Measurements from ENCODE around the gene LGALSL. TPM values are rescaled to one million over a fixed set of nuclear protein-coding genes. Genes with fewer than 3 reads are reported as not detected.
A peak's percentile ranks its signal among the peaks of the same experiment; 100 is the strongest.

LGALSL gene
- total RNA-seq, 1 experiment from 2014 or later: 37.2 TPM

- CTCF ChIA-PET: interaction anchor here (0.7 to 1.7 kb wide), 3 partner anchors 140 to 995 kb away, joined by 3 to 18 read pairs (median 3); no protein-coding TSS in a partner anchor
Measured at GRCh38 chr2:64470071-64470470, 16.1 kb downstream of the LGALSL start.

GRCh38 chr2:64470766-64471295, 16.9 kb downstream of the LGALSL start:
- no peaks in the 10 kb centered on the region for H3K4me1 Mint-ChIP-seq (ENCODE audit: low read depth, unreplicated experiment)
- no peak overlapping the region for H3K4me3 ChIP-seq (ENCODE audit: low read depth, low read length)
- H3K4me1 ChIP-seq: no peaks in the 10 kb centered on the region
- peak; percentile 48 to 66 for DNase-seq
- no peaks in the 10 kb centered on the region for H3K27me3 Mint-ChIP-seq (ENCODE audit: insufficient read depth, unreplicated experiment)
- CTCF ChIA-PET: interaction anchor here (0.6 to 1.7 kb wide), 7 partner anchors 16 to 994 kb away, joined by 3 to 18 read pairs (median 3); no protein-coding TSS in a partner anchor
- no peaks in the 10 kb centered on the region for H3K27me3 ChIP-seq (replicated peaks; ENCODE audit: control insufficient read depth, insufficient read depth, low read length)
- no peaks in the 10 kb centered on the region for H3K9me3 Mint-ChIP-seq (ENCODE audit: unreplicated experiment)
- POLR2A ChIA-PET: interaction anchor here (0.6 to 1.2 kb wide), 2 partner anchors 18 to 174 kb away, joined by 3 read pairs; no protein-coding TSS in a partner anchor
- no TSS peak for BruUV-seq (replicated peaks)
- intact Hi-C loops (cut with micrococcal nuclease; ENCODE audit: unreplicated experiment): loop anchor here (1.0 kb wide), 1 partner anchor 140 kb away; no protein-coding TSS in a partner anchor
- no peaks in the 10 kb centered on the region for H3K36me3 Mint-ChIP-seq (ENCODE audit: insufficient read depth, unreplicated experiment)
- H3K27ac Mint-ChIP-seq (ENCODE audit: unreplicated experiment): no peak overlapping the region
- H3K9me3 ChIP-seq: no peaks in the 10 kb centered on the region
- TF ChIP-seq CTCF (IDR thresholded peaks at IDR 0.05; ENCODE audit: insufficient read depth in 1 of 2, low read depth in 1 of 2, low read length in 1 of 2, severe bottlenecking in 1 of 2, unreplicated experiment in 1 of 2): peak in 1 of 2 experiments; percentile 30
- H3K4me3 Mint-ChIP-seq (ENCODE audit: unreplicated experiment): no peak overlapping the region
- no peaks in the 10 kb centered on the region for H3K36me3 ChIP-seq (ENCODE audit: control insufficient read depth, insufficient read depth, low read length)

More at GRCh38 chr2:64470071-64470470, 16.1 kb downstream of the LGALSL start:
- Mint-ChIP-seq H3K27me3 (ENCODE audit: insufficient read depth, unreplicated experiment) (no peaks in the 10 kb centered on the region), H3K9me3 (ENCODE audit: unreplicated experiment) (no peaks in the 10 kb centered on the region), H3K27ac (ENCODE audit: unreplicated experiment) (no peak overlapping the region), H3K36me3 (ENCODE audit: insufficient read depth, unreplicated experiment) (no peaks in the 10 kb centered on the region), H3K4me1 (ENCODE audit: low read depth, unreplicated experiment) (no peaks in the 10 kb centered on the region), H3K4me3 (ENCODE audit: unreplicated experiment) (no peak overlapping the region)
- Histone ChIP-seq H3K27me3 (replicated peaks; ENCODE audit: control insufficient read depth, insufficient read depth, low read length) (no peaks in the 10 kb centered on the region), H3K36me3 (ENCODE audit: control insufficient read depth, insufficient read depth, low read length) (no peaks in the 10 kb centered on the region), H3K4me1 (no peaks in the 10 kb centered on the region), H3K4me3 (ENCODE audit: low read depth, low read length) (no peak overlapping the region), H3K9me3 (no peaks in the 10 kb centered on the region)
- no TSS peak for BruUV-seq (replicated peaks)
- no peak for TF ChIP-seq CTCF (IDR thresholded peaks at IDR 0.05; ENCODE audit: insufficient read depth in 1 of 2, low read depth in 1 of 2, low read length in 1 of 2, severe bottlenecking in 1 of 2, unreplicated experiment in 1 of 2)
- intact Hi-C loops (cut with micrococcal nuclease; ENCODE audit: unreplicated experiment): no loop called here
- POLR2A ChIA-PET: interaction anchor here (0.6 to 1.2 kb wide), 3 partner anchors 17 to 1032 kb away, joined by 3 read pairs; no protein-coding TSS in a partner anchor
- DNase-seq: no peak

- no peaks in the 10 kb centered on the region for H3K36me3 ChIP-seq (ENCODE audit: control insufficient read depth, insufficient read depth, low read length)
- no peaks in the 10 kb centered on the region for H3K4me1 ChIP-seq
- H3K9me3 ChIP-seq: no peaks in the 10 kb centered on the region
- no peaks in the 10 kb centered on the region for H3K27me3 Mint-ChIP-seq (ENCODE audit: insufficient read depth, unreplicated experiment)
- H3K4me3 Mint-ChIP-seq (ENCODE audit: unreplicated experiment): no peak overlapping the region
- ChIA-PET CTCF (no interaction called here), POLR2A (no interaction called here)
- H3K36me3 Mint-ChIP-seq (ENCODE audit: insufficient read depth, unreplicated experiment): no peaks in the 10 kb centered on the region
- intact Hi-C loops (cut with micrococcal nuclease; ENCODE audit: unreplicated experiment): loop anchor here (1.0 kb wide), 1 partner anchor 140 kb away; no protein-coding TSS in a partner anchor
- no peak for DNase-seq
- no peak for TF ChIP-seq CTCF (IDR thresholded peaks at IDR 0.05; ENCODE audit: insufficient read depth in 1 of 2, low read depth in 1 of 2, low read length in 1 of 2, severe bottlenecking in 1 of 2, unreplicated experiment in 1 of 2)
- no peaks in the 10 kb centered on the region for H3K4me1 Mint-ChIP-seq (ENCODE audit: low read depth, unreplicated experiment)
- no peaks in the 10 kb centered on the region for H3K27me3 ChIP-seq (replicated peaks; ENCODE audit: control insufficient read depth, insufficient read depth, low read length)
- H3K27ac Mint-ChIP-seq (ENCODE audit: unreplicated experiment): no peak overlapping the region
- H3K9me3 Mint-ChIP-seq (ENCODE audit: unreplicated experiment): no peaks in the 10 kb centered on the region
- no peak overlapping the region for H3K4me3 ChIP-seq (ENCODE audit: low read depth, low read length)
- BruUV-seq (replicated peaks): no TSS peak
Measured at GRCh38 chr2:64471600-64471999, 17.6 kb downstream of the LGALSL start.

All from Caco-2 (cell line).